IMR-90 (cell line): Measurements from ENCODE around the gene VDR.

ENCODE experiments used
- BHLHE40 ChIP-seq: fragments of 150-350 bp; IDR thresholded peaks from 2 replicates; pipeline ENCODE4 v1.6.1; 2016; ENCODE audit warnings: mild to moderate bottlenecking, low read depth, low read length
- CEBPB ChIP-seq: IDR thresholded peaks from 2 replicates; pipeline ENCODE4 v1.6.1; 2012; ENCODE audit warnings: low read depth, low read length, improper control_type of control experiment
- CTCF ChIP-seq: conservative IDR thresholded peaks from 2 replicates; pipeline ENCODE4 v1.5.1; 2012; ENCODE audit warnings: mild to moderate bottlenecking, low read depth, low read length, improper control_type of control experiment
- ELK1 ChIP-seq: fragments of 150-350 bp; IDR thresholded peaks from 2 replicates; pipeline ENCODE4 v1.6.1; 2016; ENCODE audit warnings: low read depth, mild to moderate bottlenecking, low read length, moderate library complexity, borderline replicate concordance
- MAZ ChIP-seq: IDR thresholded peaks from 2 replicates; pipeline ENCODE4 v1.6.1; 2012; ENCODE audit warnings: low read depth, mild to moderate bottlenecking, low read length, improper control_type of control experiment, moderate library complexity, borderline replicate concordance
- MXI1 ChIP-seq: IDR thresholded peaks from 2 replicates; pipeline ENCODE4 v1.6.1; 2012; ENCODE audit warnings: low read depth, mild to moderate bottlenecking, low read length, moderate library complexity, borderline replicate concordance
- NFE2L2 ChIP-seq: fragments of 150-350 bp; IDR thresholded peaks from 2 replicates; pipeline ENCODE4 v1.6.1; 2016; ENCODE audit warnings: low read depth, mild to moderate bottlenecking, low read length
- POLR2A ChIP-seq: IDR thresholded peaks from 2 replicates; pipeline ENCODE4 v1.6.1; 2012; ENCODE audit warnings: mild to moderate bottlenecking, low read depth, low read length
- RAD21 ChIP-seq: IDR thresholded peaks from 2 replicates; pipeline ENCODE4 v1.6.1; 2012; ENCODE audit warnings: low read length, improper control_type of control experiment
- RCOR1 ChIP-seq: IDR thresholded peaks from 2 replicates; pipeline ENCODE4 v1.6.1; 2012; ENCODE audit warnings: mild to moderate bottlenecking, low read length, improper control_type of control experiment; ENCODE audit not compliant: insufficient replicate concordance
- RFX5 ChIP-seq: IDR thresholded peaks from 2 replicates; pipeline ENCODE4 v1.8.0; 2012; ENCODE audit warnings: low read depth, mild to moderate bottlenecking, low read length, moderate library complexity
- SMC3 ChIP-seq: fragments of 150-350 bp; IDR thresholded peaks from 2 replicates; pipeline ENCODE4 v1.6.1; 2016; ENCODE audit warnings: low read depth, mild to moderate bottlenecking, antibody characterized with exemption, low read length, moderate library complexity
- USF2 ChIP-seq: fragments of 150-350 bp; IDR thresholded peaks from 2 replicates; pipeline ENCODE4 v1.6.1; 2017; ENCODE audit warnings: mild to moderate bottlenecking, antibody characterized with exemption, low read length, low read depth

- no peak for TF ChIP-seq CTCF
- TF ChIP-seq USF2, result no peak
- TF ChIP-seq BHLHE40, result no peak
- TF ChIP-seq POLR2A, result no peak
- no peak for TF ChIP-seq RCOR1
- no peak for TF ChIP-seq ELK1
- no peak for TF ChIP-seq SMC3
- TF ChIP-seq NFE2L2, result no peak
- no peak for TF ChIP-seq CEBPB
- TF ChIP-seq MXI1, result no peak
- TF ChIP-seq RFX5, result no peak
- no peak for TF ChIP-seq RAD21
- TF ChIP-seq MAZ, result no peak
Observed at GRCh38 chr12:47835831-47836155, 69.0 kb downstream of the VDR start.
